Measurements from ENCODE around the gene EGFL7.

GRCh38 chr9:136629879-136630661 is 32.6 kb upstream of the EGFL7 start:
- TF ChIP-seq CTCF (conservative IDR thresholded peaks at IDR 0.05 in 1 of 2, IDR thresholded peaks at IDR 0.05 in 1 of 2; ENCODE audit: low read depth in 1 of 2, low read length in 2 of 2), result peak; percentile 53 to 59
- no peak for TF ChIP-seq EZH2 (IDR thresholded peaks at IDR 0.05; ENCODE audit: low read length, missing control alignments)

Data from fibroblast of lung (primary cell).